Measurements from ENCODE around the gene PALM. TPM values are rescaled to one million over a fixed set of nuclear protein-coding genes. Genes with fewer than 3 reads are reported as not detected.

The PALM gene
- total and polyA plus RNA-seq, 12 donors = 12.5 to 36.7 (median 18.7) TPM

GRCh38 chr19:688992-689391 is 19.7 kb upstream of the PALM start:
- ATAC-seq = peak in 1 of 8 donors; percentile 4
- H3K27me3 ChIP-seq = no peaks in the 10 kb centered on the region
- no peaks in the 10 kb centered on the region for H3K4me1 ChIP-seq
- TF ChIP-seq CTCF (IDR thresholded peaks at IDR 0.05) = no peak
- DNase-seq = no peak
- no peak overlapping the region for H3K27ac ChIP-seq
- H3K9me3 ChIP-seq = no peaks in the 10 kb centered on the region
- intact Hi-C loops (cut with DNase I) = no loop called here
- no peak overlapping the region for H3K4me3 ChIP-seq
- WGBS, 2 donors = 73 to 85% methylated on average over 15 to 17 of the region's 17 CpGs
- H3K36me3 ChIP-seq = no peaks in the 10 kb centered on the region

GRCh38 chr19:690203-690602 is 18.5 kb upstream of the PALM start:
- no peak overlapping the region for H3K27ac ChIP-seq

GRCh38 chr19:694481-695351 is 14.0 kb upstream of the PALM start:
- intact Hi-C loops (cut with DNase I) = no loop called here
- no peaks in the 10 kb centered on the region for H3K9me3 ChIP-seq

More at GRCh38 chr19:690203-690602, 18.5 kb upstream of the PALM start:
- Histone ChIP-seq H3K9me3 (no peaks in the 10 kb centered on the region), H3K36me3 (no peaks in the 10 kb centered on the region), H3K4me1 (peaks cover 0 to 5% (median 0%) of the 10 kb centered on the region in 9 donors), H3K4me3 (no peak overlapping the region), H3K27me3 (peaks cover 0 to 8% (median 2%) of the 10 kb centered on the region in 7 donors)
- WGBS, 2 donors = 42 to 49% methylated on average over 18 of the region's 18 CpGs
- intact Hi-C loops (cut with DNase I) = no loop called here
- ATAC-seq (peak in 4 of 8 donors; percentile 52 to 78 (median 61)), DNase-seq (peak; percentile 54 to 67)
- TF ChIP-seq CTCF (IDR thresholded peaks at IDR 0.05) = no peak

More at GRCh38 chr19:694481-695351, 14.0 kb upstream of the PALM start:
- H3K4me3 ChIP-seq = peak overlapping the region in 1 of 10 donors; percentile 14
- no peaks in the 10 kb centered on the region for H3K36me3 ChIP-seq
- peaks cover 0 to 16% (median 0%) of the 10 kb centered on the region in 9 donors for H3K4me1 ChIP-seq
- TF ChIP-seq CTCF (IDR thresholded peaks at IDR 0.05) = no peak
- peaks cover 0 to 27% (median 11%) of the 10 kb centered on the region in 7 donors for H3K27me3 ChIP-seq
- H3K27ac ChIP-seq = no peak overlapping the region
- 43 to 50% methylated on average over 41 of the region's 41 CpGs for WGBS, 2 donors
- ATAC-seq (peak in 1 of 8 donors; percentile 11), DNase-seq (no peak)

Measured in heart right ventricle (tissue), 16 donors.